T-helper 2 cell treated with Interferon-gamma antibody and Interleukin-4, amounts not matched to agents 100 ng/mL and 5 ng/mL, for 36 hours (primary cell): ENCODE measurements around the gene ZDHHC9. TPM values are rescaled to one million over a fixed set of nuclear protein-coding genes. Genes with fewer than 3 reads are reported as not detected.
"Not testable (repeated sequence)": the region's sequence is repeated elsewhere in the genome, so short reads cannot be mapped to it uniquely, and the experiment has no call there.

ENCODE experiments used
- intact Hi-C: fragments of 100-400 bp; cut with micrococcal nuclease; formaldehyde crosslinking; loops from one replicate; pipeline ENCODE4 v1.15.1; 2023
- total RNA-seq: library from RNA; stranded (reverse); gene quantifications from 2 replicates; pipeline ENCODE4 v1.2.3, GENCODE V29; 2022

ZDHHC9 gene
- 5.0 and 6.0 TPM in 2 replicates for total RNA-seq

DNA sequence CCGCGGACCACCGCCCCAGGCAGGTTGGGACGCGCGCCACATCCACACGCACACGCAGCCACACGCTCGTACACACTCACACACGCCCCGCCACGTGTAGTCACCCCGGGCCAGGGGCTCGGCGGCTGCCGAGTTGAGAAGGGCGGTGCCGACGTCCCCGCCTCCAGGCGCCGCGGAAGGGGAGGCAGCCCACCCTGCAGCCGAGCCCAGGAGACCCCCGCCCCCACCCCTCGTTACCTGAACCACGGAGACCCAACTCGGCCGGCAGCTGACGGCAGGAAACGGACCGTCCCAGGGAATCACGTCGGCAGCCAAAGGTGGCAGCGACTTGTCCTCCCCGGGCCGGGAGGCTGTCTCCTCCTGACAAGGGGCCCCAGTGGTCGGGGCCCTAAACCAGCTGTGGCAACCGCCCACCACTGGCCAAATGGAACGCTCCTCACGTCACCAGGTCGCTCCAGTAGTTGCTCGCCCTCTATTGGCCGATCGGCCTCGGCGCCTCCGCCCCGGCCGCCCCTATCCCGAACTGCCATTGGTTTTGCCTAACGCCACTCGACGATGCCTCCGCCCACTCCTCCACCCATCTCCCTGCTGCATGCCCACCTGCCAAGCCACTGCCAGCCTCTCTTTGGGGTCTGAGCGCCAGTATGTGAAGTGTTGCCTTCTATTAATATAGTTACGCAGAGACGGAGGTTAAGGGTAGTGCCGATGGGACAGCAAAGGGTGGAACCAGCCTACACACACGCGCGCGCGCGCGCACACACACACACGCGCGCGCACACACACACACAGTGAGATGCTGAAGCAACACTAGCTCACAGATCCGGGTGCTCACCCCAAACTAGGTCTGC is at the start of gene ZDHHC9:
Gene ZDHHC9, minus strand, starts transcription at position 428 of the 848 bp plus-strand sequence. CDS start 1,941 bp downstream, outside the sequence.
- intact Hi-C loops, result loop anchor here (2.0 to 5.0 kb wide), 3 partner anchors 63 to 139 kb away; partner anchors contain the start of genes BCORL1 and UTP14A

DNA sequence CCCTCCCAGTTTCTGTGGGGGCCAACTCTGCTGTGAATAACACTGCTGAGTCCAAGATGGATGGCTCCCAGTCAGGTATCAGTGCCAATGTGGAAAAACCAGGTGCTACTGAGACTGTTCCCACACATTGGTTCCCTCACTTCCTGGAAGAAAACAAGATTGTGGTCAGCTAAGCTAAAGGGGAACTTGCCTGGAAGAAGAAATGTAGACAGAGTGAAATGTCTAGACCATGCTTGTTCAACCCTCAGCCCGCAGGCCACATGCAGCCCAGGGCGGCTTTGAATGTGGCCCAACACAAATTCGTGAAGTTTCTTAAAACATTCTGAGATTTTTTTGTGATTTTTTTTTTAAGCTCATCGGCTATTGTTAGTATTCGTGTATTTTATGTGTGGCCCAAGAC is 33.7 kb upstream of the ZDHHC9 start:
- intact Hi-C loops, result no loop called here

DNA sequence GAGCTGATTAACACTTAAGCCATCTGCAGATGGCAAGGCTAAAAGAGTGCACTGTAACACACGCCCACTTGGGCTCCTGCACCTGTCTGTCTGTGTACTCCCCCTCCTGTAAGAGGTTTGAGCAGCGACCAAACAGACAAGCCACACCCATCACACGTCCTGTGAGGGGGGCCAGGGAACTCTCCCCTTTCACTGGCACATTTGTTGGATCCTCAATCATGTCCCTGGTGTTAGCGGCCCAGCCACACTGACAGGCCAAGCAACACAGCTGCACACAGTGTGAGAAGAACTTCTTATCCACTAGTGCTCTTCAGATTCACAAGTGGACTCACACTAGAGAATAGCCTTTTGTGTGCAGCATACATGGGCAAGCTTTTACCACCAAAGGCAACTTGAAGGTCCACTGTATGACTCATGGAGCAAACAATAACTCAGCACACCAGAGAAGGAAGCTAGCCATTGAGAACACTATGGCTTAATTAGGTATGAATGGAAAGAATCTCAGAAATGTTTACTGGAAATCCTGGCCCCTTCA is 33.2 kb upstream of the ZDHHC9 start:
- intact Hi-C loops, result no loop called here

DNA sequence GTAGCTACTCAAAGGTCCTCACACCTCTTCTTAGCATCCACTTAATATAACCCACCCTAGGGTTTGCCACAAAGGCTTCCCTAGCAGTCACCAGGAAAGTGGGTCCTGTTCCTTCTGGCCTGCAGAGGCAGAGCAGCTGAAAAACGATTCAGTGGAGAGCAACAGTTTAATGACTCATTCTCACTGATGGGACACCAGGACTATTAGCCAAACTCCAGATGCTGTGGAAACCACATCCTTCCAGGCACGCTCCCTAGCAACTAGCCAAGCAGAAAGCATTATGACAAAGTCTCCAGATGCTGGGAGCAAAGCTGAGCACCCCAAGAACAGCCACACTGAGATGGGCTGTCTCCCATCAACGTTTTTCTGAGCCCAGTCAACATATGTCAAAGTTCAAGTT is 32.0 kb upstream of the ZDHHC9 start:
- intact Hi-C loops, result no loop called here

DNA sequence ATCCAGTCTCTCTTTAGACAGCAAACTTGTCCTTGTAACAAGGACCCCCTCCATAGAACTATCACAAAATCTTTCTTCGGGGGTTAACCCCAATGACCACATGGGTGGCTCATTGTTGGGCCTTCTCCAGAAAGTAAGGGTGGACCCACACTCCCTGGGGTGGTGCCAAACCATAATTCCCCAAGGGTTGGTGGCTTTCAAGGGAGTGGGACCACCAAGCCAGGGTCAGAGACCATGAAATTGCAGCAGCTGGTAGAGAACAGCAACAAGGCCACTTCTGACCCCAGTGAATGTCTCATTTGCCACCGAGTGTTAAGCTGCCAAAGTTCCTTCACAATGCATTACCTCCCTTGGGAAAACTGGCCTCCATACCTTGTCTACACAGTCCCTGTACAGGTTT is 28.8 kb upstream of the ZDHHC9 start:
- intact Hi-C loops, result no loop called here

DNA sequence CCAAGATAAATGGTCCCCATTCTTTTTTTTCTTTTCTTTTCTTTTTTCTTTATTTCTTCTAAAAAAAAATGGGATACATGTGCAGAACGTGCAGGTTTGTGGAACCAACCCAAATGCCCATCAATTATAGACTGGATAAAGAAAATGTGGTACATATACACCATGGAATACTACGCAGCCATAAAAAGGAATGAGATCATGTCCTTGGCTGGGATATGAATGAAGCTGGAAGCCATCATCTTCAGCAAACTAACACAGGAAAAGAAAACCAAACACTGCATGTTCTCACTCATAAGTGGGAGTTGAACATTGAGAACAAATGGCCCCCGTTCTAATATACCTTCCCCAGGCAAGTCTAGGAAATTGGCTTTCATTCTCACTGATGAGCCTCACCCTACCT is 22.6 kb upstream of the ZDHHC9 start:
- intact Hi-C loops, result not testable (repeated sequence)

DNA sequence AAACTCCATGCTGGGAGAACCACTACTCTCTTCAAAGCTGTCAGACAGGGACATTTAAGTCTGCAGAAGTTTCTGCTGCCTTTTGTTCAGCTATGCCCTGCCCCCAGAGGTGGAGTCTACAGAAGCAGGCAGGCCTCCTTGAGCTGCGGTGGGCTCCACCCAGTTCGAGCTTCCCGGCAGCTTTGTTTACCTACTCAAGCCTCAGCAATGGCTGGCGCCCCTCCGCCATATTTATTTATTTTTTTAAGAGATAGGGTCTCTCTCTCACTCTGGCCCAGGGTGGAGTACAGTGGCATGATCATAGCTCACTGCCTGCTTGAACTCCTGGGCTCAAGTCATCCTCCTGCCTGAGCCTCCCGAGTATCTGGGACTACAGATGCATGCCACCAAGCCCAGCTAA is 15.4 kb upstream of the ZDHHC9 start:
- intact Hi-C loops, result not testable (repeated sequence)

DNA sequence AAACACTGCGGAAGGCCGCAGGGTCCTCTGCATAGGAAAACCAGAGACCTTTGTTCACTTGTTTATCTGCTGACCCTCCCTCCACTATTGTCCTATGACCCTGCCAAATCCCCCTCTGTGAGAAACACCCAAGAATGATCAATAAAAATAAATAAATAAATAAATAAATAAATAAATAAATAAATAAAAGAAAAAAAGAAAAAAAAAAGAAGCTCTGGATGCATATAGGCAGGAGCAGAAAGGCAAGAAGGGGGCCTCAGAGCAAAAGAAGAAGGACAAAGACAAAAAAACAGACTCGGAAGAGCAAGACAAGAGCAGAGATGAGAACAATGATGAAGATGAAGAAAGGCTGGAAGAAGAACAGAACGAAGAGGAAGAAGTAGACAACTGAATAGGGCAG is 8.1 kb upstream of the ZDHHC9 start:
- intact Hi-C loops, result not testable (repeated sequence)

DNA sequence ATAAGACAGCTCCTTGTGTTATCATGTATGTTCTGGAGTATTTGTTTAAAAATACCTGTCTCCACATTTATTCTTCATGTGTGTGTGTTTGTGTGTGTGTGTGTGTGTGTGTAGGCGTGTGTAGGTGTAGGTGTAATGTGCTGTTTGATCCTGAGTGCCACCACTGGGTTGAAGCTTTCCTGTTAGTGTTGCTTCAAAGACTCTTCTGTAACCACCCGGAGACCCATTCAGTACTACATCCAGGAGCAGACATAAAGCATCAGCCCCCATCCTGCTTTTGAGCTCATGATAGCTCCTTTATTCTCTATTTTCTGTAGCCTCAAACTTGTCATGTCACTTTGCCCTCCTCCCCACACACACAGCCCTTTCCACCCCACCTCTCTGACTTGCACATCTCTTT is 3.0 kb upstream of the ZDHHC9 start:
- intact Hi-C loops, result no loop called here

DNA sequence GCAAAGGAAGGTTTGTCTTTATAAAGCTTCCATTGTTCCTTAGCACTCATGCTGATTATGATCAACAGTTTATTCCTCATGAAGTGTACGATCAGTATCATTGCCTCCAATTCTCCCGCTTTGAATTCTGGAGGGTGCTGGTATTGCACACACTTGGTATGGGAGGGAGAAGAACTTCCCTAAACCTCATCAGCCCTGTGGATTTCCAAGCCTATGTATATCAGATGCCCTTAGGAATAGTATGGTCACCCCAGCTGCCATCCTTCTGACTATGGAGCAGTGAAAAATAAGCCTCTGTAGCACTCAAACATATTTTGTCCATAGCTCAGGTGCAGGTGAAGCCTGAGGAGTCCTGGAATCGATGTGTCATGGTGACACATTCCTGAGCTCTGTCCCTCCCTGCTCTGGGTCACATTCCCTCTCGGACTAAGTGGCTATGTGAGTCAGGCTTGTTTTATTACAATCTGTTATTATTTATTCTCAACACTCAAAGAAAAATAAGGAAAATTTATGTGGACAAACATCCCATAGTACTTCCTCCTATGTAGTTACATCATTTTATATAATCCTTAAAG is 2.0 kb upstream of the ZDHHC9 start:
- intact Hi-C loops, result no loop called here

DNA sequence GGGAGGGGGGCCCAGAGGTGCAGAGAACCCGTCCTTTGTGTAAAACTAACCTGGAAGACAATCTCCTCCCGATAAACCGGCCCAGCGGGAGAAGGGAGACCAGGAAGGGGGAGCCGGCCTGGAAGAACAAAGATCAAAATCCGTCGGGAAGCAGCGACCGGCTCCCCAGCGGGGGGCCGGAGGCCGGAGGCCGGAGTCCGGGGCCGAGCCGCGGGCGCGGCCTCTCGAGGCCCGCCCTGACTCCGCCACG is 552 bp downstream of the ZDHHC9 start:
- intact Hi-C loops, result loop anchor here (2.0 to 5.0 kb wide), 3 partner anchors 62 to 139 kb away; partner anchors contain the start of genes BCORL1 and UTP14A

DNA sequence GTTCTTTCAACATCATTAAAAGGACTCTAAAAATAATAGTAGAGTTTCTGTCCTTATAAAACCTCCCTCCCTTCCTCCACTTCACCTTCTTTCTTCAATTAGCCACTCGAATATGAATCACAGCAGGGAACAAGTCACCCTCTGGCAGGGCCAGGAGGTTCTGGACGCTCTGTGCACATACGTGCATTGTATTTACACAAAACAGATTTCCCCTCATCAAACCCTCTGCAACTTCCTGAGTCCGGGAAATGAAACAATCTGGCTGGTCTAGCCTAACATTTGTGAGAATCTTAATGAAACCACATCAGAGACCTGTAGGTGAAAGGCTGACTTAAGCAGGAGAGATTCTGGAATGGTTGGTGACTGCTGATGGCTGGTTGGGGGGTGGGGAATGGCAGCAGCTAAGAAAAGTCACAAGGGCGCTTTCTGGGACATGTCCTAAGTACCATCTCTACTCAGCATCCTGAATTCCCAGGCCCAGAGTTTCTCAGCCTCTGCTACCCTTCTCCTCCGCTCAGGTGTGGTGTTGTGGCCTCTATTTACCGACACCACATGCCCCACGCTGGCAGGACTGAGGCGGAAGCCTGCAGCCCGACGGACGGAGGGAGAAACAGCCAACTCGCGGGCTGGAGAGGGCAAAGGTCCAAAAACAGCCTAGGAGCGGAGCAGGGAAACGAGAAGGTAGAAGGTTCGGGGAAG is 1.0 kb downstream of the ZDHHC9 start:
- intact Hi-C loops, result loop anchor here (2.0 to 5.0 kb wide), 3 partner anchors 62 to 140 kb away; partner anchors contain the start of genes BCORL1 and UTP14A

DNA sequence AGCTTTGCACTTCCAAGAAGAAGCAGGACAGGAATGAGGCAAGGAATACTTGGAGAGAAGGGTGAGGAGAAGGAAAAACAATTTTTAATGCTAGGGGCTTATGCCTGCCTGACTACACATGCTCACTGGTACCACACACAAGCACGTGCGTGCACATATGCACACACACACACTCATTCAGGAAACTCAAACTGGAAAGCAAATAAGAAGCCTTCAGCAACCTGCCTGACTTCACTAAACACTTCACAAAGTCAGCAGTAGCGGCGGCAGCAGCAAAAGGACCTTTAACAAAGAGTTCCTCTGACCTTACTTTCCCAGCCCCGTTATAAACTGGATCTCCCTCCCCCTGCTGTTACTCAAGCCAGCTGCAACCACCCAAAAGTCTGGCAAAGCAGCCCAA is 3.3 kb downstream of the ZDHHC9 start:
- intact Hi-C loops, result loop anchor here (5.0 kb wide), 2 partner anchors 67 to 142 kb away; partner anchors contain the start of genes BCORL1 and UTP14A

DNA sequence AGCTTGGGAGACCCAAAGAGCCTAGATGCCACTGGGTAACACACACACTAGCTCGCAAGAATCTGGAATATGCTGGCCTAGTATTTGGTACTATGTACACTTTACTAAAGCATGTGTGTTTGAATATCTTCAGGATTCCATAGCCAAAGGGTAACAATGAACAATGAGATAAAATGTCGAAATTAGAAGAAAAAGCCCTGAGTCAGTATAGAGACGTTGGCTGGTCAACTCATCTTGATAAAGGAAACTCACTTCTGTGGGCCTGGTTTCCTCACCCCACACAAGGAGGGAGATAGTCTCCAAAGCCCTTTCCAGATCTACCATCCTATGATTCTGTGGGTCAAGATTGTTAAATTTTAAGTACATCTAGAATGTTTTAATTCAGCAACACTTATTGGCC is 6.9 kb downstream of the ZDHHC9 start:
- intact Hi-C loops, result no loop called here

DNA sequence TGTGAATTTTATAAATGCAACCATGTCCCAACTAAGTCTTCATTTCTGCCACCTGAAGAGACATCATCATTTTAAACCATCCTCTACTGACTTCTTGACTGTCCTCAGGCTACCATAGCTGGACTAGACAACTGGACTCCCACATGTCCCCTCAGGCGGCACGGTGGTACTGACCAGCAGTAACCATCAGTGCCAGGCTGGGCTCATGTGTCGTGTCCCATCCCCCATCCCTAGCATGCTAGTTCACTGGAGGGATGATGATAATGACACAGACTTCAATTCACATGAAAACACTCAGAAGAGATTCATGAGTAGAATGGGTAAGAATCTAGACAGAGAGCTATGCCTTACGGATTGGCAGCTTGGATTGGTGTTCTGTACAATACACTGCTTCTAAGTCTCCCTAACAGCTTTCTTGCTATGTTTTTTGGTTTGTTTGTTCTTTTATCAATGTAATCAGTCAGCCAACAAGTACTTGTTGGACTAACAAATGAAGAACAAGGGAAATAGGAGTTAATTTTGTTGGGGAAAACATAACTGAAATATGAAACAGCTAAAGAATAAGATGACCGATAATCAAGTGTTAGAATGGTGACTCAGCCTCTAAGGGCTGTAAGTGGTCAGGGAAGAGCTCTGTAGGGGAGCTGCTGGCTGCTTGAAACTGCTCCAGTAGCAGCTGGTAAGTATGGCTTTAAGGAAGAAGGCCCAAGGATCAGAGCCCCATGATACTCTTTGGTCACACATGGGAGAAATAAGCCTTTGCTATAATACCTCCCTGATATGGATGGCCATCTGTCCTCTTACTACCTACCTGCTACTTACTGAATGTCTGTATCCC is 10.3 kb downstream of the ZDHHC9 start:
- intact Hi-C loops, result no loop called here

DNA sequence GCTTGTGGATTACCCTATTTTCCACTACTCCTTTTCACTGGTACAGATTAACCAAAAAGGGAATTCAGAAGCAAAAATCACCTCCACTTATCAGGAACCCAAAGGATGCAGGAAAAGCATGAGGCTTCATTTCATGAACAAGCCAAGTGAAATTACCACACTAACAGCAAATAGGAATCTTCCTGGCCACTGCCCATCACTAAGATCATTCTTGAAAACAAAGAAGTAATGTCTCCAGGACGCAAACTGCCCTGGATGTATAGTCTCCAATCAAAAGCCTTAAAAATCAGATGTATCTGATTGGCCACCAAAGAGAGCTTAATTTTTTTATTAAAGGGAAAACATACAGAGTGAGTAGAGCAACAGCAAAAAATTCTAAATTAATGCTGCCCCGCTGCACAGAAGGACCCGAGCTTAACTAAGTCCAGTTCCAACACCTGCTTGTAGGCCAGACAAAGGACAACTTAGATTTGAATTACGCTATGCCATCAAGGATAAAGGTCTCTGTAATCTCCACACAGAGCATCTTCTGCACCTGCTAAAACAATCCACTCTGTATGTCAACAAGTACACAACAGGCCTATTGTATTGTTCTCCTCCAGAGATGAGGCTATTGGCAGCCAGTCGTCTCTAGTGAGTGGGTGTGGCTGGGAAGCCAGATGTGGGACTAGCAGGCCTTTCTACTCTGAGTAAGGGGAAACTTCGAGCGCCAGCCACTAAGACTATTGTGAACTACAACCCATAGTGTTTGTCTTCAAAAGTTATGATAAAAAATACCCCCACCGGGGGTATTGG is 12.4 kb downstream of the ZDHHC9 start:
- intact Hi-C loops, result no loop called here

DNA sequence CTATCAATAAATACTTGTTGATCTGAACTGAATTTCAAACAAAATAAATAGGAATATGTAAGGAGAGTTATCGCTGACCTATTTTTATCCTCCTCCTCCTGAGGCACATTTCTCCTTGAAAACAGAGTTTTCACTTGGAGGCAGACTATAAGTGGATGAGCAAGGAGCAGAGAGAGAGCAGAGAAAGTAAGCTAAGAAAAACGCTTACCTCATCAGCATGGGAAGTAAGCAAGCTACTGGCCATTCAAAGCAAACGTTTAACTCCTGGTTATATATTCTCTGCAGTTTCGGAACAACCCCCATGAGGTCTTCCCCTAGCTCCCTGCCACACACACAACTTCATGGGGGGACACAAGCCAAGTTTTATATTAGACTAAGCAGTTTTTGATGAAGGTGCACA is 13.2 kb downstream of the ZDHHC9 start:
- intact Hi-C loops, result no loop called here

DNA sequence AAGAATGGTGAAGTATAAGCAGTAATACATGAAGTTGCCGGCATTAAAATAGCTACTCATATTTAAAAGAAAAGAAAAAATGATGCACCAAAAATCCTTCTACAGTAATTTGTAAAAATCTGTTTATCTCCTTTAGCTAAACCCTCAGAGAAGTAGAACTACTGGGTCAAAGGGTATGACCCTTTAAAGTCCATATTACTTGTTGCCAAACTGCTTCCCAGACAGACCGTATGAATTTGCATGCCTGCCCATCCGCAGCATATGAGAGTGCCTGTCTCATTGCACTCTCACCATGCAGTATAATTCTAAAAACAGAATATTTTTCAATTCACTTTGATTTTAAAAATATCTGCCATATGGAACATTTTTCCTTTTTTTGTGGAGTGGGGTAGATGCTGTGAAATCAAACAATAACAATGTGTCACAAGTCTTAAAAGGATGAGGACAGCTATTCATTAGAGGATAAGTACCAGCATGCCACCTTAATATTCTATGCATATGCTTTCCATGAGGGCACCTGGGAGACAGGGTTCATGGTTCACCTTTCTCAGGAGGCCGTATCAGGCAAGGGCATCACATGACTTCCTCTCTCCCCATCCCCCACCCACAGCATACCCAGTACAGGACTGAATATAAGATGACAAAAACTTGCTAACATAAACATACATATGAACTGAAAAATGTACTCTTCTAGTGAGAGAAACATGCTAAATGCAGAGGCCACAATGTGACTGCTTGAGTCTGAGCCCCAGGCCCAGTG is 17.8 kb downstream of the ZDHHC9 start:
- intact Hi-C loops, result no loop called here

DNA sequence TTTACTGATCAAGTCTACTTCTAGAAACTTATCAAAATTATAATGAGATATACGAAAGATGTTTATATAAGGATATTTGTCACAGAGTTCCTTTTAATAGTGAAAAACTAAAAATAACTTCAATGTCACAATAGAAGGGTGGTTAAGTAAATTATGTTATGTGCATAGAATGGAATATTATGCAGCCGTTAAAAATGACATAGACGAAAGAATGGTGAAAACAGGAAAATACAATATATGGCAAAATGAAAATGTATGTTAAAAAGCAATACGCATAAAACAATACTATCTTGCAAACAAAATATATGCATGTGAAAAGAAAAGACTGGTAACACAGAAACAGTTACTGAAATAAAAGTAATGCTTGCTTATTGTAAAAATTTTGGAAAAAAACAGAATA is 19.1 kb downstream of the ZDHHC9 start:
- intact Hi-C loops, result loop anchor here (5.0 kb wide), 1 partner anchor 42 kb away; no protein-coding TSS in a partner anchor
